C4-2B (cell line): ENCODE results near the gene TTC39B.
"Not testable (repeated sequence)": the region's sequence is repeated elsewhere in the genome, so short reads cannot be mapped to it uniquely, and the experiment has no call there.

ENCODE experiments used
- H3K27ac ChIP-seq: fragments of 450-650 bp; 2 replicates; pipeline ENCODE4 v1.5.1; 2017
- ZFX ChIP-seq: fragments of 450-650 bp; IDR thresholded peaks from 2 replicates; pipeline ENCODE4 v1.6.1; 2017
- TF ChIP-seq, protein P1 (sequence below): fragments of 450-650 bp; conservative IDR thresholded peaks from 2 replicates; pipeline ENCODE4 v1.5.1; 2017; ENCODE audit warnings: mild to moderate bottlenecking

The TTC39B gene

DNA sequence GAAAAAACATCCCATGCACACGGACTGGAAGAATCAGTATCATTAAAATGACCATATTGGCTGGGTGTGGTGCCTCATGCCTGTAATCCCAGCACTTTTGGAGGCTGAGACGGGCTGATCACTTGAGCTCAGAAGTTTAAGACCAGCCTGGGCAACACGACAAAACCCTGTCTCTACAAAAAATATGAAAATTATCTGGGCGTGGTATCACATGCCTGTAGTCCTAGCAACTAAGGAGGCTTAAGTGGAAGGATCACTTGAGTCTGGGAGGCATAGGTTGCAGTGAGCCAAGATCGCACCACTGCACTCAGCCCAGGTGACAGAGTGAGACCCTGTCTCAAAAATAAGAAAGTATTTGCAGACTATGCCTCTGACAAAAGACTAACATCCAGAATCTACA is 68.4 kb downstream of the TTC39B start:
- no peak overlapping the region for H3K27ac ChIP-seq
- TF ChIP-seq ZFX: no peak
- TF ChIP-seq, protein P1, sequence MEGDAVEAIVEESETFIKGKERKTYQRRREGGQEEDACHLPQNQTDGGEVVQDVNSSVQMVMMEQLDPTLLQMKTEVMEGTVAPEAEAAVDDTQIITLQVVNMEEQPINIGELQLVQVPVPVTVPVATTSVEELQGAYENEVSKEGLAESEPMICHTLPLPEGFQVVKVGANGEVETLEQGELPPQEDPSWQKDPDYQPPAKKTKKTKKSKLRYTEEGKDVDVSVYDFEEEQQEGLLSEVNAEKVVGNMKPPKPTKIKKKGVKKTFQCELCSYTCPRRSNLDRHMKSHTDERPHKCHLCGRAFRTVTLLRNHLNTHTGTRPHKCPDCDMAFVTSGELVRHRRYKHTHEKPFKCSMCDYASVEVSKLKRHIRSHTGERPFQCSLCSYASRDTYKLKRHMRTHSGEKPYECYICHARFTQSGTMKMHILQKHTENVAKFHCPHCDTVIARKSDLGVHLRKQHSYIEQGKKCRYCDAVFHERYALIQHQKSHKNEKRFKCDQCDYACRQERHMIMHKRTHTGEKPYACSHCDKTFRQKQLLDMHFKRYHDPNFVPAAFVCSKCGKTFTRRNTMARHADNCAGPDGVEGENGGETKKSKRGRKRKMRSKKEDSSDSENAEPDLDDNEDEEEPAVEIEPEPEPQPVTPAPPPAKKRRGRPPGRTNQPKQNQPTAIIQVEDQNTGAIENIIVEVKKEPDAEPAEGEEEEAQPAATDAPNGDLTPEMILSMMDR: no peak

DNA sequence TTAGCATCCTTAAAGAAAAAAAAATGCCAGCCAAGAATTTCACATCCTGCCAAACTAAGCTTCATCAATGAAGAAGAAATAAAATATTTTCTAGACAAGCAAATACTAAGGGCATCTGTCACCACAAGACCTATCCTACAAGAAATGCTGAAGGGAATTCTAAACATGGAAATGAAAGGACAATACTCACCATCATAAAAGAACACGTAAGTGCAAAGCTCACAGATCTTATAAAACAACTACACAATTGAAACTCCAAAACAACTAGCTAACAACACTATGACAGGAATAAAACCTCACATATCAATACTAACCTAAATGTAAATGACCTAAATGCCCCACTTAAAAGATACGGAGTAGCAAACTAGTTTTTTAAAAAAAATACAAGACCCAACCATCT is 71.4 kb downstream of the TTC39B start:
- H3K27ac ChIP-seq: no peak overlapping the region
- TF ChIP-seq, protein P1: no peak
- TF ChIP-seq ZFX: no peak

DNA sequence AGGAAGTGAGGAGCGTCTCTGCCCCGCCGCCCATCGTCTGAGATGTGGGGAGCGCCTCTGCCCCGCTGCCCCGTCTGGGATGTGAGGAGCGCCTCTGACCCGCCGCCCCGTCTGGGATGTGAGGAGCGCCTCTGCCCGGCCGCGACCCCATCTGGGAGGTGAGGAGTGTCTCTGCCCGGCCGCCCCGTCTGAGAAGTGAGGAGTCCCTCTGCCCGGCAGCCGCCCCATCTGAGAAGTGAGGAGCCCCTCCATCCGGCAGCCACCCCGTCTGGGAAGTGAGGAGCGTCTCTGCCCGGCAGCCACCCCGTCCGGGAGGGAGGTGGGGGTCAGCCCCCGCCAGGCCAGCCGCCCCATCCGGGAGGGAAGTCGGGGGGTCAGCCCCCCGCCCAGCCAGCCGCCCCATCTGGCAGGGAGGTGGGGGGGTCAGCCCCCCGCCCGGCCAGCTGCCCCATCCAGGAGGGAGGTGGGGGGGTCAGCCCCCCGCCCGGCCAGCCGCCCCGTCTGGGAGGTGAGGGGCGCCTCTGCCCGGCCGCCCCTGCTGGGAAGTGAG is 73.0 kb downstream of the TTC39B start:
- H3K27ac ChIP-seq: not testable (repeated sequence)

DNA sequence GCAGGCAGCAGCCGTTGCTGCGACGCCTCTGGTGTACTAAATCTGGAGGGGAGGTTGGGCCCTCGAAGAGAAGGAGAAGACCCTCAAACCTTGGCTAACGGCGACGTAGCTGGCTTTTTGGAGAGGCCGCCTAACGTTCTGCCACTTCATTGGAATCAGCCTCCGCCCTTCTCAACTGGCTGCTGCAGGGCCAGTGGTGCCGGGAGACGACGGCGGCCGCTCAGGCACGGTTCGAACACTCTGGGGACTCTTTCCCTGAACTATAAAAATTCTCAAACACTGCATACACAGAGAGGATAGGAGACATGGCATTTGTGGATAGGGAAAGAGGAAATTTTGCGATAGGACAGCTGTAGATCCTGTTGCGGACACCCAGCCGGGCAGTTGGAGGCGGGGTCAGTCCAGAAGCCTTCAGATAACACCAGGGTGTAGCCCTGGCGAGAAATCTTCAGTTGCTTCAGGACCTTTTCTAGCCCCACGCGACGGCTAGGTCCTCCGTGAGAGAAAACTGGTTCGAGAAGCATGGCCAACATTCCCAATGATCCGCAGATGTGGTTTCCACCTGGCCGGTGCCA is 74.2 kb downstream of the TTC39B start:
- H3K27ac ChIP-seq: not testable (repeated sequence)

DNA sequence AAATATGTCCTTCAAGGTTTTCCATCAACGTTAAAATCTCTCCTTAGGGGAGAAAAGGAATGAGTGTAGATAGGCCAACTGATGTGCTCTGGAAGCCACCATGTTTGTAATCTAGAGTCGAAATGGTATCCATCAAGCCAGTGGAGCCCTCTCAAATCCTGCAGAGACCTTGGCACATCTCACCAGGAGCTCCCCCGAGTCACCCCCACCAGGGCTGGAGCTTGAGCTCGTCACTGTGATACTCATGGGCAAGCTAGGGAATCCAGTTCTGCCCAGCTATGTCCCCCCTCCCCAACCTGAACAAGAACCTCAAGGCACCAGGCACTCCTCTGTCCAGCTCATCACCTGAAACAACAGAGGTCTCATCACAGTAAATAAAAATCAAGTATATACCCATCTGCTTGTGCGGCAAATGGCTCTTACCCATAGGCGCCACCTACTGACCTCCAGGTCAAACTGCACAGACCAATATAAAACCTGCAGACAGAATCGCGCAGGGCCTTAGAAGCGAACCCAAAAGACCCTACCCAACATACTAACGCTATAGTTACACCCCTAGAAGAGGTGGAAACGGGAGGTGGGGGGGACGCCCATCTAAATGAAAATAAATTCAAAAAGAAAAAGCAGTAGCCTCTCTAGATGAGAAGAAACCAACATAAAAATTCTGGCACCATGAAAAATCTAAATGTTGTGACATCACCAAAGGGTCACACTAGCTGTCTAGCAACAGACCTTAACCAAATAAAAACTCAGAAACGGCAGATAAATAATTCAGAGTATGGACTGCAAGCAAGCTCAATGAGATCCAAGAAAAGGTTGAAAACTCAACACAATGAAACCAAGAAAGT is 75.0 kb downstream of the TTC39B start:
- no peak overlapping the region for H3K27ac ChIP-seq
- TF ChIP-seq ZFX: no peak
- TF ChIP-seq, protein P1: peak; percentile 89

DNA sequence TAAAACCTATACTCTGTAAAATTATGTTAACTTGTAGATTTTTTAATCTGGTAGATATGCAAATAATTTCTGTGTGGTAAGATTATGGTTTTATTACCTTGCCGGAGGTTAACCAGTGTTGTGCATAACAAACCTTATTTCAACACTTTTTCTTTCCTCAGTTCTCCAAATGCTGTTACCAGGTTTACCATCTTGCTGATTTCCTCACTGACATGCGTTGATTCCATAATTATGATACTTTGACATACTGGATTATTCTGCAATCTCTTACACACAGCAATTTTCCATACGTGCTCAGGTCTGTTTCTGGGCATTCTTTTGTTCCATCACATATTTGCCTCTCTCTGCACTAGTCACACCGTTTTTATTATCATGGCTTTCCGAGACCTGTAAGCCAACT is 77.6 kb downstream of the TTC39B start:
- H3K27ac ChIP-seq: no peak overlapping the region
- TF ChIP-seq, protein P1: no peak
- no peak for TF ChIP-seq ZFX

DNA sequence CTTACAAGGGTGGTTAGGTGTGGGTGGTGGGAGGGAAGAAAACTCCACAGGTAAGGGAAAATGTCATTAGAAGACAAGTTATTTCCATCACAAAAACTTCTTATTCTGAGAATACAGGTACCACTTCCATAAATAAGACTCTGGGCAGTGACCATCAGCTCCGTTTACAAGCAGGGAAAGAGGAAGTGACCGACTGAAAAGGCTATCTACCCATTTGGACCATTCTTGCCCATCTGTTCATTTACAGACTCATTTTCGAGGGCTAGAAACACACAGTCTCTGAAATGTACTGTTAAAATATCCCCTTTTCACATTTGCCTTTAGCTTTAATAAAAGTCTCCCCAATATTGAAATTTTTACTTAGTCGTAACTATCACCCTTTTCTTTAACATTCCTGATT is 79.5 kb downstream of the TTC39B start:
- H3K27ac ChIP-seq: no peak overlapping the region
- TF ChIP-seq ZFX: no peak
- TF ChIP-seq, protein P1: no peak

DNA sequence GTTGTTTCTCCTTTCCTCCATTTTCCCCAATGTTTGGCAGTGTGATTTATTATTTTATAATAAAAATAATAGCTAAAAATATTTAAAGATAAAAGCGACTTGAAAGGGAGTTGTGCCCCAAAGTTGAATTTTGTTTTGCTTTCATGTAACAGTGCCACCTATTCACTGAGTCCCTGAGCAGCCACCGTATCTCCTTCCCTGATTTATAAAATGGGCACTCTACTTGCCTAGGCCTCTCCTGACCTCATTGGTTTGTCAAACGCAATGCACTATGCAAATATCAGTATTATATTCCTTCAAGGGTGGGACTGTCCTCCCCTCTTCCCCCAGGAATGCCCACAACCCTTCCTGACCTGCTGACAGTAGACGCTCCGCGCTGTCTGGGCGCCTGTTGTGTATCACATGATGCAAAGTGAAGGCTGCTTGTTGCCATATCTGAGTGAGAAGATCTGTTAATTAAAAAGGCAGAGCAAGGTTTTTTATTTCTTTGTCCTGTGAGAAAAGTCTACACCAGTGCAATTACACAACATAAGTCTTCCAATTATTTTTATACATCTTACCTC is 81.4 kb downstream of the TTC39B start:
- TF ChIP-seq, protein P1: no peak
- no peak for TF ChIP-seq ZFX
- H3K27ac ChIP-seq: no peak overlapping the region
